Neural crest cell (in vitro differentiated cells): ENCODE data around the gene PSMD9. TPM values are rescaled to one million over a fixed set of nuclear protein-coding genes. Genes with fewer than 3 reads are reported as not detected.

Experiments
- DNase-seq: peaks from one replicate; pipeline ENCODE4 v3.0.0; 2021; ENCODE audit warnings: low read depth, mixed read lengths, low spot score
- H3K27ac Mint-ChIP-seq: one replicate; pipeline ENCODE4 v1.8.0; 2021; ENCODE audit warnings: mild to moderate bottlenecking, mixed read lengths; ENCODE audit not compliant: unreplicated experiment
- H3K27me3 Mint-ChIP-seq: 2 replicates; pipeline ENCODE4 v1.8.0; 2021; ENCODE audit warnings: low read depth, mild to moderate bottlenecking, mixed read lengths
- H3K36me3 Mint-ChIP-seq: 2 replicates; pipeline ENCODE4 v1.8.0; 2021; ENCODE audit warnings: low read depth, mild to moderate bottlenecking, mixed read lengths
- H3K4me1 Mint-ChIP-seq: 2 replicates; pipeline ENCODE4 v1.8.0; 2021; ENCODE audit warnings: mixed read lengths
- H3K4me3 Mint-ChIP-seq: one replicate; pipeline ENCODE4 v1.8.0; 2021; ENCODE audit warnings: mild to moderate bottlenecking, mixed read lengths
- H3K9me3 Mint-ChIP-seq: 2 replicates; pipeline ENCODE4 v1.8.0; 2021; ENCODE audit warnings: mixed read lengths
- total RNA-seq: library from RNA; stranded (reverse); gene quantifications from 2 replicates; pipeline ENCODE4 v1.2.1, GENCODE V29; 2021
- TF ChIP-seq, protein P1 (sequence below): fragments of 200-600 bp; sonication (generic); conservative IDR thresholded peaks from 2 replicates; pipeline ENCODE4 v1.5.0; 2021; ENCODE audit warnings: antibody characterized with exemption, mild to moderate bottlenecking

The PSMD9 gene
- total RNA-seq, 1 donor from 2014 or later, result 46.3 TPM

GRCh38 chr12:121953695-121954094 is 65.1 kb downstream of the PSMD9 start:
- Mint-ChIP-seq H3K4me3 (no peak overlapping the region), H3K27me3 (no peaks in the 10 kb centered on the region), H3K4me1 (no peaks in the 10 kb centered on the region), H3K36me3 (no peaks in the 10 kb centered on the region), H3K27ac (no peak overlapping the region), H3K9me3 (no peaks in the 10 kb centered on the region)
- no peak for DNase-seq
- TF ChIP-seq, protein P1, sequence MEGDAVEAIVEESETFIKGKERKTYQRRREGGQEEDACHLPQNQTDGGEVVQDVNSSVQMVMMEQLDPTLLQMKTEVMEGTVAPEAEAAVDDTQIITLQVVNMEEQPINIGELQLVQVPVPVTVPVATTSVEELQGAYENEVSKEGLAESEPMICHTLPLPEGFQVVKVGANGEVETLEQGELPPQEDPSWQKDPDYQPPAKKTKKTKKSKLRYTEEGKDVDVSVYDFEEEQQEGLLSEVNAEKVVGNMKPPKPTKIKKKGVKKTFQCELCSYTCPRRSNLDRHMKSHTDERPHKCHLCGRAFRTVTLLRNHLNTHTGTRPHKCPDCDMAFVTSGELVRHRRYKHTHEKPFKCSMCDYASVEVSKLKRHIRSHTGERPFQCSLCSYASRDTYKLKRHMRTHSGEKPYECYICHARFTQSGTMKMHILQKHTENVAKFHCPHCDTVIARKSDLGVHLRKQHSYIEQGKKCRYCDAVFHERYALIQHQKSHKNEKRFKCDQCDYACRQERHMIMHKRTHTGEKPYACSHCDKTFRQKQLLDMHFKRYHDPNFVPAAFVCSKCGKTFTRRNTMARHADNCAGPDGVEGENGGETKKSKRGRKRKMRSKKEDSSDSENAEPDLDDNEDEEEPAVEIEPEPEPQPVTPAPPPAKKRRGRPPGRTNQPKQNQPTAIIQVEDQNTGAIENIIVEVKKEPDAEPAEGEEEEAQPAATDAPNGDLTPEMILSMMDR, result no peak

GRCh38 chr12:121955258-121956237 is 67.0 kb downstream of the PSMD9 start:
- Mint-ChIP-seq H3K4me1 (no peaks in the 10 kb centered on the region), H3K9me3 (no peaks in the 10 kb centered on the region), H3K4me3 (no peak overlapping the region), H3K36me3 (no peaks in the 10 kb centered on the region), H3K27ac (no peak overlapping the region), H3K27me3 (no peaks in the 10 kb centered on the region)
- TF ChIP-seq, protein P1, result peak; percentile 59
- DNase-seq, result no peak

DNA sequence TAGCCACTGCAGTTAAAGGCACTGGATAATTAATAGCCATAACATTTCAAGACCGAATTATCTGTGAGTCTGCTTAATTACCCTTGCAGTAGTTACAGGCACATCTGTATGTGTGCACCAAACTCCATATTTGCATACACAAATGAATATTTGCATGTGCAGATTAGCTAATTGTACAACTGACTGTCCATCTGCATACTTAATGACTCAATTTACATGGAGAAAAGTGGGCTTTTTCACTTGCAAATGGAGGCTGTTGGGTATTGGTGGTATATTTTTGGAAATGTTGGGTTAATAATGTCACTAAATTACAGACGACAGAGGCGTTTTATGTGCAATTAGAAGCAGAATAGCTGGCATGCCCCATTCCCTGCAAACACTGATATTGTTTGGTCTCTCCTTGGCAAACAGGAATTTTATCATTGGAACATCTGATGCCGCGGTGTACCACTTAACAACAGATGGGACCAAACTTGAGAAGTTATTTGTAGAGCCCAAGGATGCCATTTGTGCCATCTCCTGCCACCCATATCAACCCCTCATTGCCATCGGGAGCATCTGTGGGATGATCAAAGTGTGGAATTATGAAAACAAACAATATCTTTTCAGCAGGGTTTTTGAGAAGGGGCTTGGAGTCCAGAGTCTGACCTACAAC is 69.4 kb downstream of the PSMD9 start:
- Mint-ChIP-seq H3K4me1 (no peaks in the 10 kb centered on the region), H3K9me3 (no peaks in the 10 kb centered on the region), H3K36me3 (no peaks in the 10 kb centered on the region), H3K4me3 (no peak overlapping the region), H3K27me3 (no peaks in the 10 kb centered on the region), H3K27ac (no peak overlapping the region)
- TF ChIP-seq, protein P1, result no peak
- DNase-seq, result no peak

DNA sequence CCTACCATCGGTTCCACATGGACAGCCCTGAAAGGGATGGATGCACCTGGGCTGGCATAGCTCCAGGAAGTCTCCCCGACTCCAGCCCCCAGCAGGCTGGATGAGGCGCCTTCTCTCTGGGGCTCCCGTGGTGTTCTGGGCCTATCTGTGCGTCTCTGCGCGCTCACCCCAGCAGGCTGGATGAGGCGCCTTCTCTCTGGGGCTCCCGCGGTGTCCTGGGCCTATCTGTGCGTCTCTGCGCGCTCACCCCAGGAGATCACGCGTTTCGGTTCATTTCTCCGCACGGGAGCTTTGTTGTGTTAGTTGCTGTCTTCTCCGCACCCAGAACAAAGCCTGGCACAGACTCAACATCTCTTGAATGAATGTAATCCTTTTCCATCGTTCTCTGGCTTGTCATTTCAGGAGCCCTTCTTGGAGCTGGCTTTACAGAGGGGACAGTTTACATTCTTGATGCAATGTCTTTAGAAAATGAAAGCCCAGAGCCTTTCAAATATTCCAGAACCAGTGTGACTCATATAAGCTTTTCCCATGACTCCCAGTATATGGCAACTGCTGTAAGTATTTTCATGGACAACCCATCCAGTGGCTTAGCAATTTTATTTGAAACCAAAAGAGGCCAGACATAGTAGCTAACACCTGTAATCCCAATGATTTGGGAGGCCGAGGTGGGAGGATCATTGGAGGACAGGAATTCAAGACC is 70.1 kb downstream of the PSMD9 start:
- no peaks in the 10 kb centered on the region for H3K9me3 Mint-ChIP-seq
- no peaks in the 10 kb centered on the region for H3K27me3 Mint-ChIP-seq
- DNase-seq, result no peak
- H3K4me3 Mint-ChIP-seq, result no peak overlapping the region
- no peaks in the 10 kb centered on the region for H3K4me1 Mint-ChIP-seq
- no peak overlapping the region for H3K27ac Mint-ChIP-seq
- TF ChIP-seq, protein P1, result no peak
- no peaks in the 10 kb centered on the region for H3K36me3 Mint-ChIP-seq

DNA sequence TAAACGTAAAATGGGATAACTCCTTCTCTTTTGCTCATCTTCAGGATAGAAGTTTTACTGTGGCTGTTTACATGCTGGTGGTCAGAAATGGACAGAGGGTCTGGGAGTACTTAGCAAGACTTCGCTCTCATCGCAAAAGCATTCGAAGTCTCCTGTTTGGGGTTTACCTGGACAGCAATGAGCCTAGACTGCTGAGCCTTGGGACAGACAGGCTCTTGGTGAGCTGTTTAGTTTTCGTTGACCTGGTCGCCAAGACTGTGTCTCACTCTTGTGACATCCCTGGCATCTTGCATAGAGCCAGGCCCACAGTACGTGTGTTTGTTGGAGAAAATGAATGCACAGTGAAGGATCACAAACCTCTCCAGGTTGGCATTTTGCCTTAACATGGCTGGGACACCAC is 72.0 kb downstream of the PSMD9 start:
- no peak overlapping the region for H3K4me3 Mint-ChIP-seq
- H3K36me3 Mint-ChIP-seq, result no peaks in the 10 kb centered on the region
- no peaks in the 10 kb centered on the region for H3K4me1 Mint-ChIP-seq
- no peaks in the 10 kb centered on the region for H3K9me3 Mint-ChIP-seq
- DNase-seq, result no peak
- peak overlapping the region; percentile 29 for H3K27ac Mint-ChIP-seq
- TF ChIP-seq, protein P1, result no peak
- no peaks in the 10 kb centered on the region for H3K27me3 Mint-ChIP-seq
